ENCODE data around the gene ATG9A.

Gene ATG9A

GRCh38 chr2:219271021-219271420, 41.6 kb upstream of the ATG9A start:
- Histone ChIP-seq H3F3A (ENCODE audit: insufficient read depth) (no peaks in the 10 kb centered on the region), H3K4me2 (ENCODE audit: low read depth, low read length, poor library complexity, severe bottlenecking) (no peak overlapping the region), H3K79me2 (ENCODE audit: insufficient read depth, low read length) (no peaks in the 10 kb centered on the region), H2AFZ (ENCODE audit: low read depth, low read length, severe bottlenecking) (no peak overlapping the region), H3K27ac (ENCODE audit: low read depth, low read length) (no peak overlapping the region), H3K9me3 (ENCODE audit: insufficient read depth, low read length) (no peaks in the 10 kb centered on the region), H3K9ac (ENCODE audit: low read length) (no peak overlapping the region), H3K27me3 (ENCODE audit: low read length) (no peaks in the 10 kb centered on the region), H3K36me3 (ENCODE audit: low read length) (no peaks in the 10 kb centered on the region), H4K20me1 (ENCODE audit: low read depth, low read length) (no peaks in the 10 kb centered on the region), H3K4me3 (ENCODE audit: insufficient read depth, low read length, poor library complexity, severe bottlenecking) (no peak overlapping the region), H3K9me2 (replicated peaks; ENCODE audit: insufficient read depth, low read length) (no peaks in the 10 kb centered on the region)
- TF ChIP-seq EZH2phosphoT487 (conservative IDR thresholded peaks at IDR 0.05; ENCODE audit: low read length) = no peak
- no peak for TF ChIP-seq CTCF (IDR thresholded peaks at IDR 0.05; ENCODE audit: insufficient read depth, low read length, poor library complexity, severe bottlenecking)

- Histone ChIP-seq H3K4me2 (ENCODE audit: low read depth, low read length, poor library complexity, severe bottlenecking) (no peak overlapping the region), H3F3A (ENCODE audit: insufficient read depth) (no peaks in the 10 kb centered on the region), H3K9ac (ENCODE audit: low read length) (no peak overlapping the region), H3K79me2 (ENCODE audit: insufficient read depth, low read length) (no peaks in the 10 kb centered on the region), H4K20me1 (ENCODE audit: low read depth, low read length) (no peaks in the 10 kb centered on the region), H3K9me3 (ENCODE audit: insufficient read depth, low read length) (no peaks in the 10 kb centered on the region), H3K4me3 (ENCODE audit: insufficient read depth, low read length, poor library complexity, severe bottlenecking) (no peak overlapping the region), H2AFZ (ENCODE audit: low read depth, low read length, severe bottlenecking) (no peak overlapping the region), H3K27ac (ENCODE audit: low read depth, low read length) (no peak overlapping the region), H3K27me3 (ENCODE audit: low read length) (no peaks in the 10 kb centered on the region), H3K9me2 (replicated peaks; ENCODE audit: insufficient read depth, low read length) (no peaks in the 10 kb centered on the region), H3K36me3 (ENCODE audit: low read length) (no peaks in the 10 kb centered on the region)
- TF ChIP-seq CTCF (IDR thresholded peaks at IDR 0.05; ENCODE audit: insufficient read depth, low read length, poor library complexity, severe bottlenecking) (no peak), EZH2phosphoT487 (conservative IDR thresholded peaks at IDR 0.05; ENCODE audit: low read length) (no peak)
Measured at GRCh38 chr2:219270055-219270372, 40.6 kb upstream of the ATG9A start.

GRCh38 chr2:219269362-219270054, 40.1 kb upstream of the ATG9A start:
- no peak overlapping the region for H3K4me2 ChIP-seq (ENCODE audit: low read depth, low read length, poor library complexity, severe bottlenecking)
- H3K9ac ChIP-seq (ENCODE audit: low read length) = no peak overlapping the region
- H2AFZ ChIP-seq (ENCODE audit: low read depth, low read length, severe bottlenecking) = no peak overlapping the region
- no peaks in the 10 kb centered on the region for H3K27me3 ChIP-seq (ENCODE audit: low read length)
- no peak overlapping the region for H3K27ac ChIP-seq (ENCODE audit: low read depth, low read length)
- no peaks in the 10 kb centered on the region for H3K36me3 ChIP-seq (ENCODE audit: low read length)
- H4K20me1 ChIP-seq (ENCODE audit: low read depth, low read length) = no peaks in the 10 kb centered on the region
- H3F3A ChIP-seq (ENCODE audit: insufficient read depth) = no peaks in the 10 kb centered on the region
- H3K9me2 ChIP-seq (replicated peaks; ENCODE audit: insufficient read depth, low read length) = no peaks in the 10 kb centered on the region
- H3K9me3 ChIP-seq (ENCODE audit: insufficient read depth, low read length) = no peaks in the 10 kb centered on the region
- no peak overlapping the region for H3K4me3 ChIP-seq (ENCODE audit: insufficient read depth, low read length, poor library complexity, severe bottlenecking)
- no peaks in the 10 kb centered on the region for H3K79me2 ChIP-seq (ENCODE audit: insufficient read depth, low read length)
- TF ChIP-seq CTCF (IDR thresholded peaks at IDR 0.05; ENCODE audit: insufficient read depth, low read length, poor library complexity, severe bottlenecking) (no peak), EZH2phosphoT487 (conservative IDR thresholded peaks at IDR 0.05; ENCODE audit: low read length) (no peak)

Data from SU-DHL-6 (cell line).